Measurements from ENCODE around the gene ACSL1.

DNA sequence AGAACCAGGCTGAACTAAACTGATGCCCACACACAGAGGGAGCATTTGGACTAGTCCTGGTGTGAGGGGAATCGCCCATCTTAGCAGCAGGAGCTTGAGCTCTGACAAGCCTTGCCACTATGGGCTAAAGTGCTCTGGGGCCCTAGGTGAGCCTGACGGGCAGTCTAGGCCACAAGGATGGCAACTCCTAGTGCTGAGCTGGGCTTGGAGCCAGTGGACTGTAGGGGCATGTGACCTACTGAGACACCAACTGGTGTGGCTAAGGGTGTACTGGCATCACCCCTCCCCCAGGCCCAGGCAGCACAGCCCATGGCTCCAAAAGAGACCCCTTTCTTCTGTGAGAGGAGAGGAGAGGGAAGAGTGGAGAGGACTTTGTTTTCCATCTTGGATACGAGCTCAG is 106.4 kb downstream of the ACSL1 start:
- TF ChIP-seq ARNT (IDR thresholded peaks at IDR 0.05) (no peak), ZNF384 (IDR thresholded peaks at IDR 0.05) (no peak)

Measured in HEK293T (cell line).